HL-60 (cell line): ENCODE data around the gene CSF1.

Source experiments
- TF ChIP-seq, protein P1 (sequence below): IDR thresholded peaks from one replicate; pipeline ENCODE4 v1.5.1; 2011; ENCODE audit warnings: low read length, control low read depth, inconsistent platforms; ENCODE audit not compliant: insufficient read depth
- TF ChIP-seq, protein P2 (sequence below): IDR thresholded peaks from 2 replicates; pipeline ENCODE4 v1.6.1; 2012; ENCODE audit warnings: low read depth; ENCODE audit not compliant: insufficient replicate concordance

DNA sequence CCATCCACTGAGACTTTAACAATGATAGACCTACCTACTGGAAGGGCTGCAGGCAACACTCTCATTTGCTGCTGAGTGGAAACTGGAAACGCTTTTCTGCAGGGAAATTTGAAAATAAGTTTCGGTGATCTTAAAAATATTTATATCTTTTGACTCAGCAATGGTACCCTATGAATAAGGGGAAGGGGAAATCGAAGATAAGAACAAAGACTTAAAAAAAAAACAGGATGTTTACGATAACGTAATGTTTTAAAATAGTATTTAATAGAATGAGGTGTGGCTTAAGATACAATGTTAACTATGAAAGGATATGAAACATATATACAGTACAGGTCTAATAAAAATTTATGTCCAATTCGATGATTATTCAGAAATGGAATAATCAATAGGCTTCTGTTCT lies 34.8 kb upstream of the CSF1 start:
- TF ChIP-seq, protein P1, sequence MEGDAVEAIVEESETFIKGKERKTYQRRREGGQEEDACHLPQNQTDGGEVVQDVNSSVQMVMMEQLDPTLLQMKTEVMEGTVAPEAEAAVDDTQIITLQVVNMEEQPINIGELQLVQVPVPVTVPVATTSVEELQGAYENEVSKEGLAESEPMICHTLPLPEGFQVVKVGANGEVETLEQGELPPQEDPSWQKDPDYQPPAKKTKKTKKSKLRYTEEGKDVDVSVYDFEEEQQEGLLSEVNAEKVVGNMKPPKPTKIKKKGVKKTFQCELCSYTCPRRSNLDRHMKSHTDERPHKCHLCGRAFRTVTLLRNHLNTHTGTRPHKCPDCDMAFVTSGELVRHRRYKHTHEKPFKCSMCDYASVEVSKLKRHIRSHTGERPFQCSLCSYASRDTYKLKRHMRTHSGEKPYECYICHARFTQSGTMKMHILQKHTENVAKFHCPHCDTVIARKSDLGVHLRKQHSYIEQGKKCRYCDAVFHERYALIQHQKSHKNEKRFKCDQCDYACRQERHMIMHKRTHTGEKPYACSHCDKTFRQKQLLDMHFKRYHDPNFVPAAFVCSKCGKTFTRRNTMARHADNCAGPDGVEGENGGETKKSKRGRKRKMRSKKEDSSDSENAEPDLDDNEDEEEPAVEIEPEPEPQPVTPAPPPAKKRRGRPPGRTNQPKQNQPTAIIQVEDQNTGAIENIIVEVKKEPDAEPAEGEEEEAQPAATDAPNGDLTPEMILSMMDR: no peak
- TF ChIP-seq, protein P2, sequence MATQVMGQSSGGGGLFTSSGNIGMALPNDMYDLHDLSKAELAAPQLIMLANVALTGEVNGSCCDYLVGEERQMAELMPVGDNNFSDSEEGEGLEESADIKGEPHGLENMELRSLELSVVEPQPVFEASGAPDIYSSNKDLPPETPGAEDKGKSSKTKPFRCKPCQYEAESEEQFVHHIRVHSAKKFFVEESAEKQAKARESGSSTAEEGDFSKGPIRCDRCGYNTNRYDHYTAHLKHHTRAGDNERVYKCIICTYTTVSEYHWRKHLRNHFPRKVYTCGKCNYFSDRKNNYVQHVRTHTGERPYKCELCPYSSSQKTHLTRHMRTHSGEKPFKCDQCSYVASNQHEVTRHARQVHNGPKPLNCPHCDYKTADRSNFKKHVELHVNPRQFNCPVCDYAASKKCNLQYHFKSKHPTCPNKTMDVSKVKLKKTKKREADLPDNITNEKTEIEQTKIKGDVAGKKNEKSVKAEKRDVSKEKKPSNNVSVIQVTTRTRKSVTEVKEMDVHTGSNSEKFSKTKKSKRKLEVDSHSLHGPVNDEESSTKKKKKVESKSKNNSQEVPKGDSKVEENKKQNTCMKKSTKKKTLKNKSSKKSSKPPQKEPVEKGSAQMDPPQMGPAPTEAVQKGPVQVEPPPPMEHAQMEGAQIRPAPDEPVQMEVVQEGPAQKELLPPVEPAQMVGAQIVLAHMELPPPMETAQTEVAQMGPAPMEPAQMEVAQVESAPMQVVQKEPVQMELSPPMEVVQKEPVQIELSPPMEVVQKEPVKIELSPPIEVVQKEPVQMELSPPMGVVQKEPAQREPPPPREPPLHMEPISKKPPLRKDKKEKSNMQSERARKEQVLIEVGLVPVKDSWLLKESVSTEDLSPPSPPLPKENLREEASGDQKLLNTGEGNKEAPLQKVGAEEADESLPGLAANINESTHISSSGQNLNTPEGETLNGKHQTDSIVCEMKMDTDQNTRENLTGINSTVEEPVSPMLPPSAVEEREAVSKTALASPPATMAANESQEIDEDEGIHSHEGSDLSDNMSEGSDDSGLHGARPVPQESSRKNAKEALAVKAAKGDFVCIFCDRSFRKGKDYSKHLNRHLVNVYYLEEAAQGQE: no peak
